SK-N-MC (cell line): ENCODE measurements around the gene STK11IP.

ENCODE experiments used
- DNase-seq: peaks from one replicate; pipeline ENCODE4 v3.0.0-alpha.2; 2011; ENCODE audit warnings: low read depth, low spot score
- H3K27ac ChIP-seq: fragments of 200-600 bp; sonication (generic); 2 replicates; pipeline ENCODE4 v1.5.1; 2016; ENCODE audit warnings: mixed run types
- H3K36me3 ChIP-seq: fragments of 200-600 bp; sonication (generic); 2 replicates; pipeline ENCODE4 v1.6.1; 2017; ENCODE audit warnings: antibody characterized with exemption, low read length, mixed read lengths; ENCODE audit not compliant: insufficient read depth
- H3K4me3 ChIP-seq: fragments of 200-600 bp; sonication (generic); 2 replicates; pipeline ENCODE4 v1.5.1; 2016
- H3K9ac ChIP-seq: fragments of 200-600 bp; sonication (generic); 2 replicates; pipeline ENCODE4 v1.8.0; 2017; ENCODE audit warnings: mixed run types, mixed read lengths; ENCODE audit not compliant: insufficient read length
- H3K9me3 ChIP-seq: fragments of 200-600 bp; sonication (generic); 2 replicates; pipeline ENCODE4 v1.6.1; 2017; ENCODE audit warnings: low read depth, mild to moderate bottlenecking, antibody characterized with exemption, low read length, moderate library complexity, mixed read lengths
- EZH2 ChIP-seq: fragments of 200-600 bp; sonication (generic); IDR thresholded peaks from one replicate; pipeline ENCODE4 v1.6.1; 2017; ENCODE audit warnings: antibody characterized with exemption
- FOXP2 ChIP-seq: optimal IDR thresholded peaks from 2 replicates; pipeline ENCODE3; 2011; ENCODE audit warnings: mild to moderate bottlenecking, moderate library complexity; ENCODE audit not compliant: insufficient read depth; ENCODE audit errors: extremely low read length, control extremely low read depth
- POLR2AphosphoS5 ChIP-seq: IDR thresholded peaks from 2 replicates; pipeline ENCODE4 v1.6.1; 2012; ENCODE audit warnings: mild to moderate bottlenecking, low read depth, low read length, borderline replicate concordance

The STK11IP gene

DNA sequence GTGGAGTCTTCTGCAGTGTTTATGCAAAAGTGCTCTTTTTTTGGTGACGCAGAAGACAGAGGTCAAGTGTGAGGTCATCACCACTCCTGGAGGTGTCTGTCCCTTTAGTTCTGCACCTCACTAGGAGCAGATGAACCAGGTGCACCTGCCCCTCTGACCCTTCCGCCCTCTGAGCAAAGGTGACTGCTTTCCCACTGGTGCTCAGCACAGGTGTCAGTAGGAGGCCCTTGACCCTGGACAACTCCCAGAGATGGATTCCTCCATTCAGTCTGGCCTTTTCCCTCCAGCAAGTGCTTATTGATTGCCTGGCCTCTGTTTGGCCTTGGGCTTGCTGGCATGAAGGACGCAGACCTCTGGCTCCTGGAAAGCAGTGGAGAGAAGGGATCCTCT is 21.1 kb downstream of the STK11IP start:
- Histone ChIP-seq H3K4me3 (no peak overlapping the region), H3K36me3 (no peaks in the 10 kb centered on the region; the same call in 1 of the 2 replicates)
- TF ChIP-seq EZH2, result no peak
- TF ChIP-seq POLR2AphosphoS5, result no peak
- TF ChIP-seq FOXP2, result no peak

DNA sequence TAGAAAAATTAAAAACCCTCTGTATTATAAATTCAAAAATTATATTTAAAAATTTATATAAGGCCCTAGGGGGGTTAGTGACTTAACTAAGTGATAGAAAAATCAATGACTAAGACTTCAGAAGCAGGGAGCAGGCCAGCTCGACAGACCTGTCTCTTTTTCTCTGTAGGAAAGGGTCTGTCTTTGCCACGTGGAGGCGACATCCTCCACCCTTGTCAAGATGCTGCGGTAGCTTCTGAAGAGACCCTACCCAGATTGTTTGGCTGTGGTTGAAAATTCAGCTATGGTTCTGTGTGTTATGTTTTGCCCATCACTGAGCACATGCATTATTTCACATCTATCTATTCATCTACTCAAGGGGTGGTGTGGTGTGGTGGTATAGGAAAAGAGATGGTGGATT is 21.6 kb downstream of the STK11IP start:
- no peaks in the 10 kb centered on the region; the same call in 1 of the 2 replicates for H3K36me3 ChIP-seq
- H3K9ac ChIP-seq, result no peak overlapping the region
- no peak overlapping the region for H3K27ac ChIP-seq
- no peak overlapping the region for H3K4me3 ChIP-seq
- DNase-seq, result no peak
- no peaks in the 10 kb centered on the region for H3K9me3 ChIP-seq
- no peak for TF ChIP-seq FOXP2
- no peak for TF ChIP-seq EZH2
- no peak for TF ChIP-seq POLR2AphosphoS5

More for the DNA sequence above, 21.1 kb downstream of the STK11IP start:
- no peak for DNase-seq
- Histone ChIP-seq H3K9ac (no peak overlapping the region), H3K9me3 (no peaks in the 10 kb centered on the region), H3K27ac (no peak overlapping the region)

DNA sequence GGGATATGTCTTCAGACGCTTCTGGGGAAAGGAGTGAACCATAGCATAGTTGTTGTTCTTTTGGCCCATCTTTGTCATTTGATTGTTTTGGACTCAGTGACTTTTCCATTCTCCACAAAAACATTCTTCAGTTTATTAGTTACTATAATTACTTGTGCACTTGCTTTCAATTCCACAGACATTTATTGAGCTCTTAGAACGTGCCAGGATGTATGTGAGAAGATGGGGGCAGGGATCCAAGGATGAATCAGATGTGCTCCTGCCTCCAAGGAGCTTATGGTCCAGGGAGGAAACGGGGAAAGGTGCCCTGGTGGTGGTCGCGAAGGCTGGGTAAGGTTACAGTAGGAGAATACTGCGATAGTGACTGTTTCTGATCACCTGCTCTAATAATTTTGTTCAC is 22.9 kb downstream of the STK11IP start:
- Histone ChIP-seq H3K4me3 (no peak overlapping the region), H3K27ac (no peak overlapping the region), H3K36me3 (no peaks in the 10 kb centered on the region; the same call in 1 of the 2 replicates), H3K9ac (no peak overlapping the region), H3K9me3 (no peaks in the 10 kb centered on the region)
- TF ChIP-seq FOXP2 (no peak), POLR2AphosphoS5 (no peak), EZH2 (no peak)
- no peak for DNase-seq

DNA sequence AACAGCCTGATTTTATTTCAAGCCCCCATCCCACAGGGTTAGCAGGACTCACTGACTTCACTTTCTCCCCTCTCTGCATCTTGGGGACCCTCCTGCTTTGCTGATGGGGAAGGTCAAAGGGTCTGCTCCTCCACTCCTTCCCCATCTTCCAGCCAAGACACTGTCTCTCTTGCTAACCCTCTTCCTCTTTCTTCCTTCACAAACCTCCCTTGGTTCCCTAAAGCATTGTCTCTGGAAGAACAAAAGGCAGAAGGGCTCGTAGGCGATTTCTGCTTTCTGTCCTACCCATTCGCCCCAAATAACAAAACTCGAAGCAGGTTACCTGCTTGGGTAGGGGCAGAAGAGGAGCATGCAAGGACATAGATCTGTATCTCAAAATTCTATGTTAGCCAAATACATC is 24.3 kb downstream of the STK11IP start:
- no peak for DNase-seq
- Histone ChIP-seq H3K27ac (no peak overlapping the region), H3K9me3 (no peaks in the 10 kb centered on the region), H3K4me3 (no peak overlapping the region), H3K36me3 (no peaks in the 10 kb centered on the region), H3K9ac (no peak overlapping the region)
- TF ChIP-seq EZH2 (no peak), FOXP2 (no peak)

DNA sequence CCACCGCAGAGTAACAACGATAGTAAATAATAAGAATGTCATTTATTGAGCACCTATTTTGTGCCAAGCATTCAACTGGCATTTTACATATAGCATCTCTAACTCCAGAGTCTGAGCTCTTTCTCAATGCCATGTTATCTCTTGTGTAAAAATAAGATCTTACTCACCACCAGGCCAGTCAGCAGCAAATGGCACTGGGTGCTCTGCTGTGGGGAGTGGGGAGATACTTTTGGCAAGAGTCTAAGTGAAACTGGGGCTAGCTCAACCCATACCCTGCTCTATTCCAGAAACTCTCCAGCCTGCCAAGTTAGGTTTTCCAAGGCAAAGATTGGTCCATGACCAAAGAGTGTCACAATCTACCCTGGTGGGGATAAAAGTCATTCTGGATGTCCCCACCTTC is 24.8 kb downstream of the STK11IP start:
- no peak overlapping the region for H3K4me3 ChIP-seq
- H3K9me3 ChIP-seq, result no peaks in the 10 kb centered on the region
- no peaks in the 10 kb centered on the region for H3K36me3 ChIP-seq
- TF ChIP-seq EZH2 (no peak), POLR2AphosphoS5 (no peak), FOXP2 (no peak)
- no peak overlapping the region for H3K27ac ChIP-seq
- DNase-seq, result no peak
- H3K9ac ChIP-seq, result no peak overlapping the region

DNA sequence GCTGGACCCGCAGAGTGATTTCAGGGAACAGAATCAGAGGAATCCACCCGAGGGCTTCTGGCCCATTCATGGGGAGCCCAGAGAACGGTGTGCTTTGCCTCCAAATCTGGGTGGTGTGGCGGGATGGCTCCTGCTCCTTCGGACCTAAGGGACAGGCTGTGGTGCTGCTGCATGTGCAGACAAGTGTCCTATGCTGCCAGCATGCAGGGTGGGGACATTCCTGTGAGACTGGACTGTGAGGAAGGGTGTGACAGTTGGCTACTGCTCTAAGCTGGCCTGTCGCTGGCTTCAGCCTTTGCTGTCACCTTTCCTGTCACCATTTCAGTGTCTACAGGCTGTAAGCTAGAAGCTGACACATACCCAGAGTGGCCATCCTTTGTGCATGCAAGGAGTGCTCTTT is 26.9 kb downstream of the STK11IP start:
- Histone ChIP-seq H3K36me3 (no peaks in the 10 kb centered on the region), H3K27ac (no peak overlapping the region), H3K4me3 (no peak overlapping the region), H3K9me3 (no peaks in the 10 kb centered on the region), H3K9ac (no peak overlapping the region)
- TF ChIP-seq EZH2, result no peak
- TF ChIP-seq POLR2AphosphoS5, result no peak
- TF ChIP-seq FOXP2, result no peak
- no peak for DNase-seq

DNA sequence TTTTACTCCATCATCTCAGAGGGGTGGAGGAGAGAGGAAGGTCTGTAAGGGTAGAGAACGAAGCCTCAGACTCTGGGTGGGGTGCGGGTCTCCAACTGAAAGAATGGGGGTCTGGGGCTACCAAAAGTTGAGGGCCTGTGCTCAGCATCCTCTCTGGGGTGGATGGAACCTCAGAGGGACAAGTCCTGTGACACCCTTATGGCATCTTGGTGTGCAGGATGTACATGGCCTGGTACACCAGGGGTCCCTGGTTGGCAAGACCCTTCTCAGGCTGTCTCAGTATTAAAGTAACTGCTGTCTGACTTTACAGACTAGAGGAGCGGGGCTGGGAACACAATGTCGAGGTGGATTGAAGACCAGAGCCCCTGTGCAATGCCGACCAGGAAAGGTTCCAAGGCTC is 27.5 kb downstream of the STK11IP start:
- Histone ChIP-seq H3K4me3 (no peak overlapping the region), H3K36me3 (no peaks in the 10 kb centered on the region), H3K9me3 (no peaks in the 10 kb centered on the region), H3K27ac (no peak overlapping the region), H3K9ac (no peak overlapping the region)
- TF ChIP-seq EZH2 (no peak), POLR2AphosphoS5 (no peak), FOXP2 (no peak)
- DNase-seq, result no peak

DNA sequence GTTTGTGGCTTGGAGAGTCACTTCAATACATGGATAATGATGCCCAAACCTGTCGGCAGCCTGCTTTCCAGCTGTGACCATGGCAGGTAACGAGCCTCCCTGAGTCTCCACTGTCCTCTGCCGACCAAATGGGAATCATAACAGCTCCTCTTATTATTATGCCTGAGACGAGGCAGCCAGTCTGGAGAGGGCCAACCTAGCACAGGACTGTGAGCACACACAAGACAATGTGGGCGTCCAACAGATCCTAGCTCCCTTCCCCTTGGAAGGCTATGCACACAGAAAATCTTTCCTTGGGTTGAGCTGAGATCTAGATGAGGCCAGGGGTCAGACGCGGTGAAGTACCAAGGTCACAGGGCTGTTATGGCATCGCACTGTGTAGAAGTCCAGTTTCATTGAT is 28.9 kb downstream of the STK11IP start:
- no peak overlapping the region for H3K27ac ChIP-seq
- DNase-seq, result no peak
- H3K9ac ChIP-seq, result no peak overlapping the region
- H3K36me3 ChIP-seq, result no peaks in the 10 kb centered on the region
- H3K9me3 ChIP-seq, result no peaks in the 10 kb centered on the region
- H3K4me3 ChIP-seq, result no peak overlapping the region
- TF ChIP-seq EZH2 (no peak), FOXP2 (no peak), POLR2AphosphoS5 (no peak)

DNA sequence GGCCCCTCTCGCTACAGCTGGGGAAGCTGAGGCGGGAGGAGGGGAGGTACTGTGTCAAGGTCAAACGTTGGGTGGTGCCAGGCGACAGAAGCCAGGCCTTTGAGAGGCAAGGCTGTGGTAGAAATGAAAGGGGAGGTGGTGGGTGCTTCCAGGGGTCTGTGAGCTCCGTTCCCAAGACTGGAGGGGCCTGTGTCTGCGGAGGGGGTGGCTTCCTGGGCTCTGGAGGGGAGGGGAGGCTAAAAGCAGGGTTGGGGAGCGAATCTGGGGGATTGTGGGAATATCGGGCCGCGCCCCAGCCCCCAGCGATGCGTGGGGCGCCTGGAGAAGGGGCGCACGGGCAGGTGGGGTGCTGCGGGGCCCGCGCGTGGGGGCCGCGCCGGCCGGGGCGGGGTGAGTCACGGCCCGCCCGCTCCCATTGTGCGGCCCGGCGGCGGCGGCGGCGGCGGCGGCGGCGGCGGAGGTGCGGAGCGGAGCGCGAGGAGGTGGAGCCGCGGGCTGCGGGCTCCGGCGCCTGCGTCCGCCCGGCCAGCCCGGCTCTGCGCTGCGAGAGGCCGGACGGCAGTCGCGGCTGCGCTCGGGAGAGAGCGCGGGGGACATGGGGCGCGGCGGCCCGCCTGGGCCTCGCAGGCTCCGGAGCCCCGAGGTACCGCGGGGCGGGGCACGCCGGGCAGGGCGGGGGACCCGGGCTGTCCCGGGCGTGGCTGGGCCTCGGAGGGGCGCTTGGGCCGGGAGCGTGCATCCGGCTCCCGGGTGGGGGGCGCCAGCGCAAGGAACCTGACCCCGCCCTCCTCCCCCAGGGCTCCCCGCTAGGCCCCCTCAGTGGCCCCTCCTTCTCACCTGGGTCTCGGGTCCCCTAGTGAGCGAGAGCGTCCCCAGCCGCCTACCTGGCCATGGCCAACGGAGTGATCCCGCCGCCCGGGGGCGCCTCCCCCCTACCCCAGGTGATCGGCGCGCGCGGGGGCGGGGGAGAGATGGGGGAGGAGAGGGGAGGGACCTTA is 29.7 kb downstream of the STK11IP start, which contains the start of gene SLC4A3:
Gene SLC4A3, plus strand, starts transcription at position 528 of the 998 bp plus-strand sequence. Its CDS starts 363 bp downstream, at position 891.
- no peak within 1 kb of the TSS for H3K27ac ChIP-seq
- H3K4me3 ChIP-seq, result peak within 1 kb of the TSS; percentile 80
- no peak for TF ChIP-seq FOXP2
- no peak for TF ChIP-seq EZH2
- no peak for TF ChIP-seq POLR2AphosphoS5
- DNase-seq, result no peak
- H3K9me3 ChIP-seq, result no peaks in the 10 kb centered on the region
- peak within 1 kb of the TSS; percentile 63 for H3K9ac ChIP-seq
- H3K36me3 ChIP-seq, result no peaks in the 10 kb centered on the region
